HepG2 (cell line): ENCODE data around the gene TEDC1. TPM values are rescaled to one million over a fixed set of nuclear protein-coding genes. Genes with fewer than 3 reads are reported as not detected.

ENCODE experiments used
- HMG20B ChIP-seq: conservative IDR thresholded peaks from 2 replicates; pipeline ENCODE4 v1.6.1; 2016; ENCODE audit warnings: missing genetic modification reagents, missing compliant biosample characterization
- KAT8 ChIP-seq: IDR thresholded peaks from 2 replicates; pipeline ENCODE4 v1.6.1; 2016; ENCODE audit warnings: missing genetic modification reagents, missing compliant biosample characterization
- LBX2 ChIP-seq: sonication (generic); formaldehyde crosslinking; IDR thresholded peaks from 2 replicates; pipeline ENCODE4 v1.5.0; 2020; ENCODE audit warnings: missing genetic modification reagents, mild to moderate bottlenecking, borderline replicate concordance
- LCORL ChIP-seq, 2 experiments: fragments of 450-650 bp in 1 of 2; sonication (generic) in 1 of 2; formaldehyde crosslinking in 1 of 2; IDR thresholded peaks; 2 replicates each; pipeline versions ENCODE4 v1.5.0 to v1.6.1; 2017 to 2020; ENCODE audit warnings: antibody characterized with exemption in 1 of 2, missing genetic modification reagents in 1 of 2
- MAZ ChIP-seq, 2 experiments: sonication (generic) in 1 of 2; formaldehyde crosslinking in 1 of 2; IDR thresholded peaks; 2 replicates each; pipeline versions ENCODE4 v1.5.0 to v1.6.1; 2012 to 2020; ENCODE audit warnings: low read depth in 2 of 2, mild to moderate bottlenecking in 2 of 2, borderline replicate concordance in 1 of 2, improper control_type of control experiment in 1 of 2, low read length in 1 of 2, missing genetic modification reagents in 1 of 2, moderate library complexity in 1 of 2
- POLR2AphosphoS5 ChIP-seq: IDR thresholded peaks from 2 replicates; pipeline ENCODE4 v1.6.1; 2012; ENCODE audit warnings: low read depth, low read length
- PREB ChIP-seq: sonication (generic); formaldehyde crosslinking; IDR thresholded peaks from 2 replicates; pipeline ENCODE4 v1.4.0; 2020; ENCODE audit warnings: missing genetic modification reagents
- PRMT3 ChIP-seq: sonication (generic); formaldehyde crosslinking; IDR thresholded peaks from 2 replicates; pipeline ENCODE4 v1.8.1; 2022; ENCODE audit warnings: low read depth, mild to moderate bottlenecking, moderate library complexity, missing genetic modification reagents, borderline replicate concordance
- TEAD3 ChIP-seq: optimal IDR thresholded peaks from 2 replicates; pipeline ENCODE3; 2016; ENCODE audit warnings: borderline replicate concordance
- TMF1 ChIP-seq: sonication (generic); formaldehyde crosslinking; IDR thresholded peaks from 2 replicates; pipeline ENCODE4 v1.8.1; 2022; ENCODE audit warnings: low read depth, missing genetic modification reagents
- ZBTB7A ChIP-seq: sonication (generic); formaldehyde crosslinking; IDR thresholded peaks from 2 replicates; pipeline ENCODE4 v1.8.0; 2022; ENCODE audit warnings: mild to moderate bottlenecking, missing genetic modification reagents
- ZNF552 ChIP-seq: sonication (generic); formaldehyde crosslinking; IDR thresholded peaks from 2 replicates; pipeline ENCODE4 v1.9.0; 2022; ENCODE audit warnings: missing genetic modification reagents, mild to moderate bottlenecking, borderline replicate concordance
- ZNF577 ChIP-seq: sonication (generic); formaldehyde crosslinking; IDR thresholded peaks from 2 replicates; pipeline ENCODE4 v1.4.0; 2020; ENCODE audit warnings: mild to moderate bottlenecking, low read depth, missing genetic modification reagents, borderline replicate concordance
- ZNF7 ChIP-seq: IDR thresholded peaks from 2 replicates; pipeline ENCODE4 v1.6.1; 2016; ENCODE audit warnings: missing biosample characterization, missing genetic modification reagents
- ZNF737 ChIP-seq: sonication (generic); formaldehyde crosslinking; IDR thresholded peaks from 2 replicates; pipeline ENCODE4 v1.5.0; 2020; ENCODE audit warnings: missing genetic modification reagents, mild to moderate bottlenecking, borderline replicate concordance
- ZNF761 ChIP-seq: sonication (generic); formaldehyde crosslinking; conservative IDR thresholded peaks from 2 replicates; pipeline ENCODE4 v1.4.0; 2020; ENCODE audit warnings: mild to moderate bottlenecking, missing genetic modification reagents
- ZNF850 ChIP-seq: sonication (generic); formaldehyde crosslinking; conservative IDR thresholded peaks from 2 replicates; pipeline ENCODE4 v1.9.0; 2021; ENCODE audit warnings: mild to moderate bottlenecking, missing genetic modification reagents
- ZZZ3 ChIP-seq: sonication (generic); formaldehyde crosslinking; IDR thresholded peaks from 2 replicates; pipeline ENCODE4 v1.4.0; 2020; ENCODE audit warnings: missing genetic modification reagents, mild to moderate bottlenecking, borderline replicate concordance
- polyA plus RNA-seq, 8 experiments: library from polyadenylated mRNA; depleted of rRNA in 3 of 8; stranded (reverse) in 7 of 8; unstranded in 1 of 8; fragments of >200 nt; fragmentation: Illumina TruSeq in 4 of 8; extraction: Trizol in 4 of 8; gene quantifications; 2 replicates each; pipeline versions ENCODE4 v1.2.1 to v1.2.3, GENCODE V29; 2011 to 2016; ENCODE audit warnings: low read depth in 4 of 8, missing spikeins in 1 of 8, mixed read lengths in 1 of 8; ENCODE audit not compliant: insufficient read depth in 1 of 8
- total RNA-seq, 5 experiments: library from RNA; depleted of rRNA; stranded (reverse); fragments of >200 nt; fragmentation: Illumina TruSeq; extraction: Trizol; gene quantifications; 2 replicates each; pipeline ENCODE4 v1.2.3, GENCODE V29; 2016; ENCODE audit warnings: low read depth in 1 of 5
- TF ChIP-seq, protein P1 (sequence below): sonication (generic); formaldehyde crosslinking; IDR thresholded peaks from 2 replicates; pipeline ENCODE4 v1.4.0; 2020; ENCODE audit warnings: mild to moderate bottlenecking, missing genetic modification reagents, borderline replicate concordance

Gene TEDC1
- total and polyA plus RNA-seq, 2 of the 13 experiments (the other 11 are each of a cell fraction or from before 2014, with no cell fraction given), result 5.7 to 27.4 TPM

- TF ChIP-seq, protein P1, sequence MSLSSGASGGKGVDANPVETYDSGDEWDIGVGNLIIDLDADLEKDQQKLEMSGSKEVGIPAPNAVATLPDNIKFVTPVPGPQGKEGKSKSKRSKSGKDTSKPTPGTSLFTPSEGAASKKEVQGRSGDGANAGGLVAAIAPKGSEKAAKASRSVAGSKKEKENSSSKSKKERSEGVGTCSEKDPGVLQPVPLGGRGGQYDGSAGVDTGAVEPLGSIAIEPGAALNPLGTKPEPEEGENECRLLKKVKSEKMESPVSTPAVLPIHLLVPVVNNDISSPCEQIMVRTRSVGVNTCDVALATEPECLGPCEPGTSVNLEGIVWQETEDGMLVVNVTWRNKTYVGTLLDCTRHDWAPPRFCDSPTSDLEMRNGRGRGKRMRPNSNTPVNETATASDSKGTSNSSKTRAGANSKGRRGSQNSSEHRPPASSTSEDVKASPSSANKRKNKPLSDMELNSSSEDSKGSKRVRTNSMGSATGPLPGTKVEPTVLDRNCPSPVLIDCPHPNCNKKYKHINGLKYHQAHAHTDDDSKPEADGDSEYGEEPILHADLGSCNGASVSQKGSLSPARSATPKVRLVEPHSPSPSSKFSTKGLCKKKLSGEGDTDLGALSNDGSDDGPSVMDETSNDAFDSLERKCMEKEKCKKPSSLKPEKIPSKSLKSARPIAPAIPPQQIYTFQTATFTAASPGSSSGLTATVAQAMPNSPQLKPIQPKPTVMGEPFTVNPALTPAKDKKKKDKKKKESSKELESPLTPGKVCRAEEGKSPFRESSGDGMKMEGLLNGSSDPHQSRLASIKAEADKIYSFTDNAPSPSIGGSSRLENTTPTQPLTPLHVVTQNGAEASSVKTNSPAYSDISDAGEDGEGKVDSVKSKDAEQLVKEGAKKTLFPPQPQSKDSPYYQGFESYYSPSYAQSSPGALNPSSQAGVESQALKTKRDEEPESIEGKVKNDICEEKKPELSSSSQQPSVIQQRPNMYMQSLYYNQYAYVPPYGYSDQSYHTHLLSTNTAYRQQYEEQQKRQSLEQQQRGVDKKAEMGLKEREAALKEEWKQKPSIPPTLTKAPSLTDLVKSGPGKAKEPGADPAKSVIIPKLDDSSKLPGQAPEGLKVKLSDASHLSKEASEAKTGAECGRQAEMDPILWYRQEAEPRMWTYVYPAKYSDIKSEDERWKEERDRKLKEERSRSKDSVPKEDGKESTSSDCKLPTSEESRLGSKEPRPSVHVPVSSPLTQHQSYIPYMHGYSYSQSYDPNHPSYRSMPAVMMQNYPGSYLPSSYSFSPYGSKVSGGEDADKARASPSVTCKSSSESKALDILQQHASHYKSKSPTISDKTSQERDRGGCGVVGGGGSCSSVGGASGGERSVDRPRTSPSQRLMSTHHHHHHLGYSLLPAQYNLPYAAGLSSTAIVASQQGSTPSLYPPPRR (CRISPR knock-in tag), result peak; percentile 47; the same call in 1 of the 2 replicates
- TF ChIP-seq MAZ (IDR thresholded peaks at IDR 0.05; ENCODE audit: borderline replicate concordance, low read depth, low read length) (peak; percentile 40; the same call in 1 of the 2 replicates), MAZ (CRISPR knock-in tag; IDR thresholded peaks at IDR 0.05; ENCODE audit: low read depth) (no peak; the same call in 1 of the 2 replicates), ZNF577 (CRISPR knock-in tag) (no peak), ZZZ3 (CRISPR knock-in tag) (no peak), ZNF552 (CRISPR knock-in tag) (peak; percentile 26; the same call in 1 of the 2 replicates), HMG20B (CRISPR knock-in tag) (peak; percentile 51), LCORL (IDR thresholded peaks at IDR 0.05) (no peak), LCORL (CRISPR knock-in tag; IDR thresholded peaks at IDR 0.05) (peak; percentile 89), ZNF7 (CRISPR knock-in tag) (no peak), TEAD3 (peak; percentile 68), ZBTB7A (CRISPR knock-in tag) (peak; percentile 99), KAT8 (no peak; the same call in 1 of the 2 replicates), PRMT3 (CRISPR knock-in tag) (0 out of 2 replicates have a peak, but pooled peaks have one; percentile 3), ZNF761 (0 out of 2 replicates have a peak, but pooled peaks have one; percentile 16), TMF1 (CRISPR knock-in tag) (no peak; the same call in 1 of the 2 replicates), PREB (no peak), LBX2 (CRISPR knock-in tag) (no peak), POLR2AphosphoS5 (peak; percentile 90), ZNF737 (CRISPR knock-in tag) (no peak), ZNF850 (CRISPR knock-in tag) (no peak)
Measured at GRCh38 chr14:105495990-105496830, 5.2 kb downstream of the TEDC1 start (continued).
